ENCODE measurements around the gene CXCR2. TPM values are rescaled to one million over a fixed set of nuclear protein-coding genes. Genes with fewer than 3 reads are reported as not detected.
"Not testable (repeated sequence)": the region's sequence is repeated elsewhere in the genome, so short reads cannot be mapped to it uniquely, and the experiment has no call there.

The CXCR2 gene
- total RNA-seq, 2 donors from 2014 or later, result not detected

GRCh38 chr2:218166791-218167190, 41.0 kb downstream of the CXCR2 start, which contains the start of gene CXCR1:
TSS of gene CXCR1 (minus strand) at chr2:218166962. CDS start at chr2:218165211, 1,751 bp downstream.
- Histone ChIP-seq H3K36me3 (replicated peaks in 1 of 2; ENCODE audit: insufficient read depth in 1 of 2, low read depth in 2 of 2) (no peaks in the 10 kb centered on the region), H3K4me1 (peaks cover 12% of the 10 kb centered on the region), H3K9me3 (no peaks in the 10 kb centered on the region), H3K27me3 (no peaks in the 10 kb centered on the region), H3K27ac (no peak within 1 kb of the TSS), H3K4me3 (no peak within 1 kb of the TSS)
- no peak for TF ChIP-seq CTCF (IDR thresholded peaks at IDR 0.05)
- TF ChIP-seq POLR2A (IDR thresholded peaks at IDR 0.05), result no peak
- WGBS, 2 donors, result 61 to 90% methylated on average over 2 to 3 of the region's 3 CpGs
- intact Hi-C loops (cut with DNase I), result no loop called here
- DNase-seq (no peak), ATAC-seq (no peak)

- intact Hi-C loops (cut with DNase I), result no loop called here
- Histone ChIP-seq H3K36me3 (replicated peaks in 1 of 2; ENCODE audit: insufficient read depth in 1 of 2, low read depth in 2 of 2) (no peaks in the 10 kb centered on the region), H3K27ac (no peak overlapping the region), H3K4me3 (no peak overlapping the region), H3K27me3 (no peaks in the 10 kb centered on the region), H3K9me3 (no peaks in the 10 kb centered on the region), H3K4me1 (peaks cover 12% of the 10 kb centered on the region)
- DNase-seq (no peak), ATAC-seq (no peak)
- TF ChIP-seq CTCF (IDR thresholded peaks at IDR 0.05) (no peak), POLR2A (IDR thresholded peaks at IDR 0.05) (no peak)
- WGBS, 2 donors, result 62 to 70% methylated on average over 1 of the region's 1 CpG
Measured at GRCh38 chr2:218168016-218168415, 42.2 kb downstream of the CXCR2 start.

GRCh38 chr2:218168635-218169462, 43.0 kb downstream of the CXCR2 start:
- H3K27me3 ChIP-seq, result no peaks in the 10 kb centered on the region
- peak; percentile 55 to 77 (median 58) for DNase-seq
- H3K9me3 ChIP-seq, result no peaks in the 10 kb centered on the region
- no peak overlapping the region for H3K27ac ChIP-seq
- no peaks in the 10 kb centered on the region for H3K36me3 ChIP-seq (replicated peaks in 1 of 2; ENCODE audit: insufficient read depth in 1 of 2, low read depth in 2 of 2)
- TF ChIP-seq POLR2A (IDR thresholded peaks at IDR 0.05) (no peak), CTCF (IDR thresholded peaks at IDR 0.05) (peak; percentile 40 to 52 (median 49))
- H3K4me3 ChIP-seq, result no peak overlapping the region
- intact Hi-C loops (cut with DNase I), result no loop called here
- peaks cover 12% of the 10 kb centered on the region for H3K4me1 ChIP-seq
- 55 to 56% methylated on average over 9 of the region's 9 CpGs for WGBS, 2 donors
- peak; percentile 45 for ATAC-seq

- Histone ChIP-seq H3K27ac (peak overlapping the region in 2 of 4 donors; percentile 5 to 7), H3K36me3 (replicated peaks in 1 of 2; ENCODE audit: insufficient read depth in 1 of 2, low read depth in 2 of 2) (no peaks in the 10 kb centered on the region), H3K4me1 (peaks cover 12% of the 10 kb centered on the region), H3K9me3 (no peaks in the 10 kb centered on the region), H3K4me3 (no peak overlapping the region), H3K27me3 (no peaks in the 10 kb centered on the region)
- peak; percentile 55 for ATAC-seq
- intact Hi-C loops (cut with DNase I), result no loop called here
- TF ChIP-seq POLR2A (IDR thresholded peaks at IDR 0.05) (no peak), CTCF (IDR thresholded peaks at IDR 0.05) (no peak)
- 36 to 38% methylated on average over 5 of the region's 5 CpGs for WGBS, 2 donors
- peak in 2 of 4 donors; percentile 20 to 54 for DNase-seq
Measured at GRCh38 chr2:218169757-218170546, 44.1 kb downstream of the CXCR2 start.

GRCh38 chr2:218171744-218172143, 45.9 kb downstream of the CXCR2 start:
- intact Hi-C loops (cut with DNase I); DNase-seq; H3K9me3 ChIP-seq; ATAC-seq; H3K4me3 ChIP-seq; H3K27me3 ChIP-seq; H3K36me3 ChIP-seq (replicated peaks in 1 of 2; ENCODE audit: insufficient read depth in 1 of 2, low read depth in 2 of 2); H3K27ac ChIP-seq: not testable (repeated sequence)
- peaks cover 12% of the 10 kb centered on the region for H3K4me1 ChIP-seq
- WGBS, 2 donors, result 86 to 87% methylated on average over 3 of the region's 3 CpGs

All from body of pancreas (tissue), 4 donors.